Measurements from ENCODE around the gene AKAP9. TPM values are rescaled to one million over a fixed set of nuclear protein-coding genes. Genes with fewer than 3 reads are reported as not detected.
"Not testable (repeated sequence)": the region's sequence is repeated elsewhere in the genome, so short reads cannot be mapped to it uniquely, and the experiment has no call there.

AKAP9 gene
- total RNA-seq, 1 experiment from 2014 or later: 6.6 TPM

DNA sequence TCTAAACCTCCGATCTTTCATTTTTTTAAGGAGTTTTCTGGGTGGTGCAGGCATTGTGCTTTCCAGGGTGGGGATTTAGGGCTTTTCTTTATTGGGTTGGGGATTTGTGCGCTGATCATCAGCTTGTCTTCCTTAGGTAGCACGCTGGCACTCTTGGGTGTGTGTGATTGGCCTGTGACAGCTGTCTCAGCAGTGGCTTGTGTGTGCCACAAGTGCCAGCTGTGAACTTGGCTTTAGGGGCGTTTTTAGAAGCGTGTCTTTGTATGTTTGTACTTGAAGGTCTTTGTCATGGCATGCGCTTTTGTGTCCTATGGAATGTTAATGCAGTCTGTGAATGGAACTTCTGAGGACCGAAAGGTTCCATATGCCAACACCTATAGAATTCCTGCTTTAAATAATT is 788 bp downstream of the AKAP9 start:
- in situ Hi-C loops (cut with HindIII; ENCODE audit: low pct_unique_long_range_greater_than_20kb, low sequenced_read_pairs): no loop called here
- DNase-seq (ENCODE audit: low read depth): peak; percentile 31

GRCh38 chr7:91942312-91942711 is 1.6 kb downstream of the AKAP9 start:
- DNase-seq (ENCODE audit: low read depth): no peak
- in situ Hi-C loops (cut with HindIII; ENCODE audit: low pct_unique_long_range_greater_than_20kb, low sequenced_read_pairs): no loop called here

GRCh38 chr7:91944970-91945369 is 4.3 kb downstream of the AKAP9 start:
- DNase-seq (ENCODE audit: low read depth); in situ Hi-C loops (cut with HindIII; ENCODE audit: low pct_unique_long_range_greater_than_20kb, low sequenced_read_pairs): not testable (repeated sequence)

GRCh38 chr7:91945476-91945875 is 4.8 kb downstream of the AKAP9 start:
- no peak for DNase-seq (ENCODE audit: low read depth)
- in situ Hi-C loops (cut with HindIII; ENCODE audit: low pct_unique_long_range_greater_than_20kb, low sequenced_read_pairs): no loop called here

- in situ Hi-C loops (cut with HindIII; ENCODE audit: low pct_unique_long_range_greater_than_20kb, low sequenced_read_pairs): no loop called here
- DNase-seq (ENCODE audit: low read depth): no peak
Measured at GRCh38 chr7:91946549-91946948, 5.9 kb downstream of the AKAP9 start.

DNA sequence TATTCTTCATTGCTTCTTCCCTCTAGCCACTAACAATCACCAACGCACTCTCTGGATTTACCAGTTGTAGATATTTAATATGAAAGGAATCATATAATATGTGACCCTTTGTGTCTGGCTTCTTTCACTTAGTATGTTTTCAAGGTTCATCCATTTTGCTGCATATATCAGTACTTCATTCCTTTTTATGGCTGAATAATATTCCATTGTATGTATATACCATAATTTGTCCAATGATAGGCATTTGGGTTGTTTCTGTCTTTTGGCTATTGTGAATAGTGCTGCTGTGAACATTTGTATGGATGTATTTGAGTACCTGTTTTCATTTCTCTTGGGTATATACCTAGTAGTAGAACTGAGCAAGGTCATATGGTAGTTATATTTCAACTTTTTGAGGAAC is 7.3 kb downstream of the AKAP9 start:
- no peak for DNase-seq (ENCODE audit: low read depth)
- in situ Hi-C loops (cut with HindIII; ENCODE audit: low pct_unique_long_range_greater_than_20kb, low sequenced_read_pairs): no loop called here

GRCh38 chr7:91949221-91950009 is 8.8 kb downstream of the AKAP9 start:
- DNase-seq (ENCODE audit: low read depth): no peak
- in situ Hi-C loops (cut with HindIII; ENCODE audit: low pct_unique_long_range_greater_than_20kb, low sequenced_read_pairs): no loop called here

GRCh38 chr7:91953618-91954017 is 13.0 kb downstream of the AKAP9 start:
- DNase-seq (ENCODE audit: low read depth): peak; percentile 6
- in situ Hi-C loops (cut with HindIII; ENCODE audit: low pct_unique_long_range_greater_than_20kb, low sequenced_read_pairs): no loop called here

DNA sequence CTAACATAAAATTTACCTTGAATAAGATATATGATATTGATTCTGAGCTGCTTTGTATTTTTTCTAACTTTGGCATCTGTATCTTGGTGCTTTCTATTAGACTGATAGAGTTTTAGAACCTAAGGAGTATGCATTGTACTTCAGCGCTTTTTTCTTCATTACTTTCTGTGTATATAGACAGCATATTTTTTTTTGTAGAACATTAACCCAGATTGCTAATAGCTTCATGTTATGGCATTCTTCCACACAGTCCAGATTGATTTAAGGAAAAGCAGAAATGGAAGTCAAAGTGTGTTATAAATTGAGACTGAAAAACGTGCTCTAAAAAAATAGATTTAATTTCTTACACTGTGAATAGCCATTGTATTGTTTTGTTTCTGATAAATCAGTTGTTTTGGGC is 15.8 kb downstream of the AKAP9 start:
- in situ Hi-C loops (cut with HindIII; ENCODE audit: low pct_unique_long_range_greater_than_20kb, low sequenced_read_pairs); DNase-seq (ENCODE audit: low read depth): not testable (repeated sequence)

GRCh38 chr7:91957232-91957631 is 16.6 kb downstream of the AKAP9 start:
- in situ Hi-C loops (cut with HindIII; ENCODE audit: low pct_unique_long_range_greater_than_20kb, low sequenced_read_pairs): no loop called here
- no peak for DNase-seq (ENCODE audit: low read depth)

GRCh38 chr7:91957823-91958222 is 17.2 kb downstream of the AKAP9 start:
- in situ Hi-C loops (cut with HindIII; ENCODE audit: low pct_unique_long_range_greater_than_20kb, low sequenced_read_pairs): no loop called here
- DNase-seq (ENCODE audit: low read depth): no peak

GRCh38 chr7:91959023-91959422 is 18.4 kb downstream of the AKAP9 start:
- in situ Hi-C loops (cut with HindIII; ENCODE audit: low pct_unique_long_range_greater_than_20kb, low sequenced_read_pairs): no loop called here
- no peak for DNase-seq (ENCODE audit: low read depth)

GRCh38 chr7:91961816-91962215 is 21.2 kb downstream of the AKAP9 start:
- in situ Hi-C loops (cut with HindIII; ENCODE audit: low pct_unique_long_range_greater_than_20kb, low sequenced_read_pairs): no loop called here
- DNase-seq (ENCODE audit: low read depth): no peak

DNA sequence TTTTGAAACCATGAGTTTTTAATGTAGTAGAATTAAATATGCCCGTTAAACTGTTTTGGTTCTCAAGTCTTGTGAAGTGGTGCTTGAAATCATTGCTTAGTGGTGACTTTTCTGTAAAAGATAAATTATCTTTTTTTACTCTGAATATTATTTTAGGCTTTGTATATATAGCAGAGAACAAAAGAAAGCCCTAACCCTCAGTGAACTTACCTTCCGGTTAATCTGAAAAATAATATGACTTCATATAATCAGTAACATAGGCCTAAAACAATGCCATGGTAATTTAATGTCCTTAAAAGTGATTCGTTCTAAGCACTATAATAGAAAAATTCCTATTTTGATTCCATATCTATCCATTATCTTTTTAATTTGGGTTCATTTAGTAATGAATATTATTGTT is 21.8 kb downstream of the AKAP9 start:
- in situ Hi-C loops (cut with HindIII; ENCODE audit: low pct_unique_long_range_greater_than_20kb, low sequenced_read_pairs): no loop called here
- DNase-seq (ENCODE audit: low read depth): no peak

- DNase-seq (ENCODE audit: low read depth); in situ Hi-C loops (cut with HindIII; ENCODE audit: low pct_unique_long_range_greater_than_20kb, low sequenced_read_pairs): not testable (repeated sequence)
Measured at GRCh38 chr7:91967513-91967912, 26.9 kb downstream of the AKAP9 start.

DNA sequence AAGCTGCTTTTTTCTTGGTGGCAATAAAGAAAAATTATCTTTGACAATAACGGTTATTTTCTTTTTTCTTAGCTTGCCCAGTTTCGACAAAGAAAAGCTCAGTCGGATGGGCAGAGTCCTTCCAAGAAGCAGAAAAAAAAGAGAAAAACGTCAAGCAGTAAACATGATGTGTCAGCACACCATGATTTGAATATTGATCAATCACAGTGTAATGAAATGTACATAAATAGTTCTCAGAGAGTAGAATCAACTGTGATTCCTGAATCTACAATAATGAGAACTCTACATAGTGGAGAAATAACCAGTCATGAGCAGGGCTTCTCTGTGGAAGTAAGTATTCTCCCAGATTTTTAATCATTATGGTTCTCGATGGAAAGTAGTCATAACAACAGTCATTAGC is 33.0 kb downstream of the AKAP9 start:
- in situ Hi-C loops (cut with HindIII; ENCODE audit: low pct_unique_long_range_greater_than_20kb, low sequenced_read_pairs): no loop called here
- no peak for DNase-seq (ENCODE audit: low read depth)

- no peak for DNase-seq (ENCODE audit: low read depth)
- in situ Hi-C loops (cut with HindIII; ENCODE audit: low pct_unique_long_range_greater_than_20kb, low sequenced_read_pairs): no loop called here
Measured at GRCh38 chr7:91974066-91974465, 33.4 kb downstream of the AKAP9 start.

GRCh38 chr7:91976743-91977142 is 36.1 kb downstream of the AKAP9 start:
- in situ Hi-C loops (cut with HindIII; ENCODE audit: low pct_unique_long_range_greater_than_20kb, low sequenced_read_pairs): no loop called here
- DNase-seq (ENCODE audit: low read depth): no peak

DNA sequence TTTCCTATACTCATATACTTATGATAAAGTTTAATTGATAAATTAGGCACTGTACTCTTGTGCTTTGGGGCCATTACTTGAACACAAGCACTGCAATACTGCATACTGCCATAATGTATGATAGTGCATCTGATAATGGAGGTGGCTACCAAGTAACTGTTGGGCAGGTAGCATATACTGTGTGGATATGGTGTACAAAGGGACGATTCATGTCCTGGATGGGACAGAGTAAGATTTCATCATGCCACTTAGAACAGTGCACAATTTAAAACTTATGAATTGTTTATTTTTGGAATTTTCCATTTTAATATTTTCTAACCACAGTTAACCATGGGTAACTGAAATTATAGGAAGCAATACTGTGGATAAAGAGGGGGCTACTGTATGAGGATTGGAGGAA is 38.9 kb downstream of the AKAP9 start:
- DNase-seq (ENCODE audit: low read depth): no peak
- in situ Hi-C loops (cut with HindIII; ENCODE audit: low pct_unique_long_range_greater_than_20kb, low sequenced_read_pairs): no loop called here

DNA sequence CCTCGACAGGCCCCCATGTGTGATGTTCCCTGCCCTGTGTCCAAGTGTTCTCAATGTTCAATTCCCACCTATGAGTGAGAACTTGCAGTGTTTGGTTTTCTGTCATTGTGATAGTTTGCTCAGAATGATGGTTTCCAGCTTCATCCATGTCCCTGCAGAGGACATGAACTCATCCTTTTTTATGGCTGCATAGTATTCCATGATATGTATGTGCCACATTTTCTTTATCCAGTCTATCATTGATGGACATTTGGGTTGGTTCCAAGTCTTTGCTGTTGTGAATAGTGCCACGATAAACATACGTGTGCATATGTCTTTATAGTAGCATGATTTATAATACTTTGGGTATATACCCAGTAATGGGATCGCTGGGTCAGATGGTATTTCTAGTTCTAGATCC is 41.7 kb downstream of the AKAP9 start:
- DNase-seq (ENCODE audit: low read depth); in situ Hi-C loops (cut with HindIII; ENCODE audit: low pct_unique_long_range_greater_than_20kb, low sequenced_read_pairs): not testable (repeated sequence)

Measured in Caki2 (cell line).